Astrocyte (in vitro differentiated cells and primary cell): Measurements from ENCODE around the gene CPNE2. TPM values are rescaled to one million over a fixed set of nuclear protein-coding genes. Genes with fewer than 3 reads are reported as not detected.

ENCODE experiments used
- DNase-seq: peaks from one replicate; pipeline ENCODE4 v3.0.0-alpha.2; 2010; ENCODE audit warnings: low read depth
- FAIRE-seq: peaks from 2 replicates; lab custom pipeline; 2011; peaks lifted over from hg19 to GRCh38; lab: Jason Lieb, UNC
- H2AFZ ChIP-seq: 2 replicates; pipeline ENCODE4 v1.6.0; 2012; ENCODE audit warnings: low read depth, low read length, inconsistent platforms
- H3K27ac ChIP-seq: 2 replicates; pipeline ENCODE4 v1.5.1; 2011; ENCODE audit warnings: low read depth, low read length, inconsistent platforms
- H3K27me3 ChIP-seq: 2 replicates; pipeline ENCODE4 v1.6.0; 2011; ENCODE audit warnings: low read length, inconsistent platforms; ENCODE audit not compliant: insufficient read depth
- H3K36me3 ChIP-seq: 2 replicates; pipeline ENCODE4 v1.5.1; 2011; ENCODE audit warnings: low read length, inconsistent platforms; ENCODE audit not compliant: insufficient read depth
- H3K4me1 ChIP-seq: 2 replicates; pipeline ENCODE4 v1.5.1; 2011; ENCODE audit warnings: low read length, inconsistent platforms; ENCODE audit not compliant: insufficient read depth
- H3K4me2 ChIP-seq: 2 replicates; pipeline ENCODE4 v1.6.0; 2012; ENCODE audit warnings: low read length, inconsistent platforms
- H3K4me3 ChIP-seq: 2 replicates; pipeline ENCODE4 v1.5.1; 2011; ENCODE audit warnings: low read depth, mild to moderate bottlenecking, low read length, inconsistent platforms; ENCODE audit not compliant: insufficient read depth
- H3K79me2 ChIP-seq: 2 replicates; pipeline ENCODE4 v1.6.0; 2012; ENCODE audit warnings: mild to moderate bottlenecking, low read length, inconsistent platforms; ENCODE audit not compliant: insufficient read depth
- H3K9ac ChIP-seq: 2 replicates; pipeline ENCODE4 v1.6.0; 2012; ENCODE audit warnings: mild to moderate bottlenecking, low read length, inconsistent platforms
- H3K9me3 ChIP-seq: 2 replicates; pipeline ENCODE4 v1.5.1; 2012; ENCODE audit warnings: low read depth, mild to moderate bottlenecking, low read length, inconsistent platforms; ENCODE audit not compliant: insufficient read depth
- H4K20me1 ChIP-seq: 2 replicates; pipeline ENCODE4 v1.6.0; 2012; ENCODE audit warnings: low read length, inconsistent platforms; ENCODE audit not compliant: insufficient read depth
- H3K27ac Mint-ChIP-seq: one replicate; pipeline ENCODE4 v1.8.0; 2021; ENCODE audit warnings: mild to moderate bottlenecking, mixed read lengths; ENCODE audit not compliant: unreplicated experiment
- H3K27me3 Mint-ChIP-seq: one replicate; pipeline ENCODE4 v1.8.0; 2021; ENCODE audit warnings: low read depth, mixed read lengths; ENCODE audit not compliant: unreplicated experiment
- H3K36me3 Mint-ChIP-seq: one replicate; pipeline ENCODE4 v1.8.0; 2021; ENCODE audit warnings: low read depth, mixed read lengths; ENCODE audit not compliant: unreplicated experiment
- H3K4me1 Mint-ChIP-seq: one replicate; pipeline ENCODE4 v1.8.0; 2021; ENCODE audit warnings: low read depth, mixed read lengths; ENCODE audit not compliant: unreplicated experiment
- H3K4me3 Mint-ChIP-seq: one replicate; pipeline ENCODE4 v1.8.0; 2021; ENCODE audit warnings: mild to moderate bottlenecking, moderate library complexity, mixed read lengths; ENCODE audit not compliant: unreplicated experiment
- H3K9me3 Mint-ChIP-seq: one replicate; pipeline ENCODE4 v1.8.0; 2021; ENCODE audit warnings: mild to moderate bottlenecking, mixed read lengths; ENCODE audit not compliant: unreplicated experiment
- EZH2 ChIP-seq: IDR thresholded peaks from 2 replicates; pipeline ENCODE4 v1.6.1; 2012; ENCODE audit warnings: mild to moderate bottlenecking, low read length, inconsistent platforms; ENCODE audit not compliant: insufficient read depth
- total RNA-seq: library from RNA; stranded (reverse); gene quantifications from 2 replicates; pipeline ENCODE4 v1.2.1, GENCODE V29; 2021
- TF ChIP-seq, protein P1 (sequence below): IDR thresholded peaks from 2 replicates; pipeline ENCODE4 v1.5.1; 2011; ENCODE audit warnings: low read depth, mild to moderate bottlenecking, inconsistent platforms, low read length, moderate library complexity; ENCODE audit not compliant: insufficient read depth

The CPNE2 gene
- total RNA-seq, 1 donor from 2014 or later, result 19.3 TPM

DNA sequence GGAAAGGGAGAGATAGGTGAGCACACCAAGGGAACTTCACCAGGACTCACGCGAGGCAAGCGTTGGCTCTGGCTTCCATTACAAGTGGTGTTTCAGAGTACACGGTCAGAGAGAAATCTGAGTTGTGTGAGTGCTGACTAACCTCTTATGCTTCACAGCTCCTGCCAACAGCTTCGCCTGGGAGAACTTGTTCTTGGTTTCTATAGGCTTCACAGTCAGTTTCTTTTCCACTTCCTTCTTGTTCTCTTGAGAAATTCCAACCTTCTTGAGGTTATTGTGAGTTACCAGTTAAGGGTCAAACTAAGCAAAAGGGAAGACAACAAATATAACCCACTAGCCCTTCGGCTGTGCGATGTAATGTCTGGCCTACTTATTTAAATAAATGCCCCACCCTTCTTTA, 74.6 kb downstream of the CPNE2 start:
- Histone ChIP-seq H3K27ac (no peak overlapping the region), H3K4me1 (peaks cover 11% of the 10 kb centered on the region), H3K36me3 (peaks cover 42% of the 10 kb centered on the region), H3K79me2 (no peaks in the 10 kb centered on the region), H3K27me3 (no peaks in the 10 kb centered on the region), H3K4me3 (no peak overlapping the region), H4K20me1 (peaks cover 10% of the 10 kb centered on the region), H2AFZ (no peak overlapping the region), H3K9ac (peak overlapping the region; percentile 10), H3K9me3 (no peaks in the 10 kb centered on the region), H3K4me2 (no peak overlapping the region)
- peak; percentile 82 for DNase-seq
- no peaks in the 10 kb centered on the region for H3K9me3 Mint-ChIP-seq
- H3K27ac Mint-ChIP-seq, result peak overlapping the region; percentile 43
- H3K36me3 Mint-ChIP-seq, result peaks cover 8% of the 10 kb centered on the region
- H3K4me1 Mint-ChIP-seq, result peaks cover 22% of the 10 kb centered on the region
- no peak for TF ChIP-seq EZH2
- TF ChIP-seq, protein P1, sequence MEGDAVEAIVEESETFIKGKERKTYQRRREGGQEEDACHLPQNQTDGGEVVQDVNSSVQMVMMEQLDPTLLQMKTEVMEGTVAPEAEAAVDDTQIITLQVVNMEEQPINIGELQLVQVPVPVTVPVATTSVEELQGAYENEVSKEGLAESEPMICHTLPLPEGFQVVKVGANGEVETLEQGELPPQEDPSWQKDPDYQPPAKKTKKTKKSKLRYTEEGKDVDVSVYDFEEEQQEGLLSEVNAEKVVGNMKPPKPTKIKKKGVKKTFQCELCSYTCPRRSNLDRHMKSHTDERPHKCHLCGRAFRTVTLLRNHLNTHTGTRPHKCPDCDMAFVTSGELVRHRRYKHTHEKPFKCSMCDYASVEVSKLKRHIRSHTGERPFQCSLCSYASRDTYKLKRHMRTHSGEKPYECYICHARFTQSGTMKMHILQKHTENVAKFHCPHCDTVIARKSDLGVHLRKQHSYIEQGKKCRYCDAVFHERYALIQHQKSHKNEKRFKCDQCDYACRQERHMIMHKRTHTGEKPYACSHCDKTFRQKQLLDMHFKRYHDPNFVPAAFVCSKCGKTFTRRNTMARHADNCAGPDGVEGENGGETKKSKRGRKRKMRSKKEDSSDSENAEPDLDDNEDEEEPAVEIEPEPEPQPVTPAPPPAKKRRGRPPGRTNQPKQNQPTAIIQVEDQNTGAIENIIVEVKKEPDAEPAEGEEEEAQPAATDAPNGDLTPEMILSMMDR, result no peak
- H3K27me3 Mint-ChIP-seq, result no peaks in the 10 kb centered on the region
- H3K4me3 Mint-ChIP-seq, result no peak overlapping the region
- no peak for FAIRE-seq

DNA sequence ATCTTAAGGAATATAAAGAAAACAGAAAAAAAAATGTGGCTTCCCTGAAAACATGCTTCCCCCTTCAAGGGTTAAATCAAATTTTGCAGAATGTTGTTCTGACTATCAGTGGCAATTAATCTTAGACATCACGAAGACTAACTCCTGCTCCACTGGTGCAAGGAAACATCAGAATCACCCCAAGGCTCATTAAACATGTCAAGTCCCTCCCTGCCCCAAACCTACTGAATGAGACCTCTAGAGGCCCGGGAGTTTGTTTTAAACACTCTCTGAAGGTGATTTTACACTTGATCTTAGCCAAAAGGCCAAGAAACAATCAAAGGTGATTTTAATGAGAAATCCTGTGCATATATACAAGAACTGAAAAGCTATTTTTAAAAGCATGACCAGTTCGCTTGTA, 75.2 kb downstream of the CPNE2 start:
- no peak for TF ChIP-seq EZH2
- TF ChIP-seq, protein P1, result no peak
- H3K27ac Mint-ChIP-seq, result peak overlapping the region; percentile 43
- H3K79me2 ChIP-seq, result no peaks in the 10 kb centered on the region
- no peak overlapping the region for H3K27ac ChIP-seq
- no peaks in the 10 kb centered on the region for H3K9me3 Mint-ChIP-seq
- H3K4me3 ChIP-seq, result no peak overlapping the region
- no peaks in the 10 kb centered on the region for H3K9me3 ChIP-seq
- H3K9ac ChIP-seq, result peak overlapping the region; percentile 10
- H3K27me3 ChIP-seq, result no peaks in the 10 kb centered on the region
- H4K20me1 ChIP-seq, result peaks cover 10% of the 10 kb centered on the region
- H3K27me3 Mint-ChIP-seq, result no peaks in the 10 kb centered on the region
- H2AFZ ChIP-seq, result no peak overlapping the region
- H3K36me3 ChIP-seq, result peaks cover 42% of the 10 kb centered on the region
- DNase-seq (no peak), FAIRE-seq (no peak)
- H3K4me3 Mint-ChIP-seq, result no peak overlapping the region
- no peak overlapping the region for H3K4me2 ChIP-seq
- peaks cover 8% of the 10 kb centered on the region for H3K36me3 Mint-ChIP-seq
- H3K4me1 ChIP-seq, result peaks cover 11% of the 10 kb centered on the region
- peaks cover 22% of the 10 kb centered on the region for H3K4me1 Mint-ChIP-seq

DNA sequence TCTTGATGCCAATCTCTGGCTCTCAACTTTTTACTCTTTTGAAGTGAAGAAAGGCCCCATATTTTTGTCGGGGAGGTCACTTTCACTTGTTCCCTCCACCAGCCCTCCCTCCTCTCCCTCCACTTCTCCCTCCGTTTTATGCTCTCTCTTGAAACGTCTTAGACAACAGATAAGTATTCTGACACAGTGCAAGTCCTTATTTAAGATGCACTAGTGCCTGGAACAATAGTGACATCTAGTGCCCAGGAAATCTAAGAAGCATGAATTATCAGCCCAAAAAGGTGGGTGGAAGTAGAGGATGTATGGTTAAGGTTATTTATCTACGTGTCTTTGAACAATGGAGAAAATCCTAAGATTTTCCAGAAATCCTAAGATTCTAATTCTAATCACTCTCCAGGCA, 75.6 kb downstream of the CPNE2 start:
- Mint-ChIP-seq H3K27ac (no peak overlapping the region), H3K4me3 (no peak overlapping the region), H3K36me3 (peaks cover 8% of the 10 kb centered on the region), H3K4me1 (peaks cover 22% of the 10 kb centered on the region), H3K27me3 (no peaks in the 10 kb centered on the region), H3K9me3 (no peaks in the 10 kb centered on the region)
- Histone ChIP-seq H3K27me3 (no peaks in the 10 kb centered on the region), H3K9ac (no peak overlapping the region), H3K4me3 (no peak overlapping the region), H3K4me1 (peaks cover 11% of the 10 kb centered on the region), H3K9me3 (no peaks in the 10 kb centered on the region), H4K20me1 (peaks cover 10% of the 10 kb centered on the region), H3K4me2 (no peak overlapping the region), H2AFZ (no peak overlapping the region), H3K36me3 (peaks cover 47% of the 10 kb centered on the region), H3K79me2 (no peaks in the 10 kb centered on the region), H3K27ac (no peak overlapping the region)
- peak; percentile 69 for DNase-seq
- no peak for FAIRE-seq
- no peak for TF ChIP-seq EZH2
- TF ChIP-seq, protein P1, result peak; percentile 78
